GM21825 (cell line): ENCODE results near the gene MT1E.
"Not testable (repeated sequence)": the region's sequence is repeated elsewhere in the genome, so short reads cannot be mapped to it uniquely, and the experiment has no call there.

Experiments
- ATAC-seq: cut with Tn5 transposase; IDR thresholded peaks from one replicate; pipeline ENCODE4 v1.9.1; 2021; ENCODE audit warnings: mild to moderate bottlenecking, moderate library complexity; ENCODE audit not compliant: unreplicated experiment

Gene MT1E

DNA sequence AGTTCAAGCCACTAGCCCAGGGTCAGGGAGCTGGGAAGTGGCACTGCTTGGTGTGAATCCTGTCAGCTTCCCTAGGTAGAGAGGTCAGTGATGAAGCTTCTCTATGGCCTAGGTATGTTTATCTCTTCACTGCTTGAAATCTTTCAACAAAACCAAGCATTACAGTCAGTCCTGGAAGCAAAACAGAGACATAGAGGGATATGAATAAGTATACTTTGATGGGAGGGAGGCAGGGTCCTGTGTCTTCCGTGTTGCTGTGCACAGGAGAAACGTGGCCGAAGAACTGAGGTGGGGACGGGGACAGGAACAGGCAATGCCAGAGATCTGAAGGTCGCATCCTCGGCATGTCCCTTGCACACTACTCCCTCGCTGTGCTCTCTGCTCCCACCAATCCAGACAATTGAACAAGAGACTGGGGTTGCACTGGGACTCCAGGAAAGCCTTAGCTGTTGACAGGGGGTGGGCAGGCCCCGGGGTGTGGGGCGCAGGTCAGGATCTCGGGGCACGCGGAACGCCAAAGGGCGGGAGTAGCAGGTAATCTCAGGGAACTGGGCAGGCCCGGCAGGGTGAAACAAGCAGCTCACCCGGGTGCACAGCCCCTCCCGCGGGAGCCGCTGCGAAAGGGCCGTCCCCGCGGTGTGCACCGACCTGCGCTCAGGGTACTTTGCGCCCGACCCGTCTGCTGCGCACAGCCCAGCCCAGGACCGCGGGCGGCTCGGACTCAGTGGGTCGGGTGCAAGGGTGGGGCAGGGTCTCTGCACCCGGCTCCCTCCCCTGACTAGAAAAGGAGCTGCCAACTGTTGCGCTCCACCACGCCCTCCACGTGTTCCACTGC, 43.6 kb downstream of the MT1E start, which contains the start of gene MT1H:
Gene MT1H, plus strand, starts transcription at position 810 of the 835 bp plus-strand sequence. CDS start 71 bp downstream, outside the sequence.
- ATAC-seq = no peak

DNA sequence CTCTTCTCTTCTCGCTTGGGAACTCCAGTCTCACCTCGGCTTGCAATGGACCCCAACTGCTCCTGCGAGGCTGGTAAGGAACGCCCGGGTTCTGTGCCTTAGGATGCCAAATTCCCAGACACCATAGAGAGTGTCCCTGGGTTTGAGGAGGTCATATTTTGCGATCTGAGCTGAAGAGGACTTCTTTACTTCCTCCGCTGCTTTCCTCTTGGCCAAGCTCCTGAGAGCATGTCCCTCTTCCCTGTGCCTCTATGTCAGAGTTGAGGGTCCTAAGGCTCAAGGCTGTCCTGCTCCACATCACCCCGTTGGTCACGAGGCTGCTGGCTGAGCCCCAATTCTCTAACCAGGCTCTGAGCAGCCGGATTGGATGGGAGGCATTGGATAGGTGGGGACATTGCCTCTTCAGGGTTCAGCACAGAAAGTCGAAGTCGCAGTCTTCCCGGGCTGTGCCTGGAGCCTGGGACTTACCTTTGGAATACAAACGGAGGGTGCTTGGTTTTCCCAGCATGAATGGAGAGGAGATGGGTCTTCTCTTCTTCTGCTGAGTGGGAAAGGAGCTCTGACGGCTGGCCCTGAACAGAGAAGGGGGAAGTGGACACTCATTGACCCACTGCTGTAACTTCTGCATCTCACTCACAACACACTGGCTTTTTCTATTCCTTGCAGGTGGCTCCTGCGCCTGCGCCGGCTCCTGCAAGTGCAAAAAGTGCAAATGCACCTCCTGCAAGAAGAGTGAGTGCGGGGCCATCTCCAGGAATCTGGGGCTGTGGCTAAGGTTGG, 44.4 kb downstream of the MT1E start:
- no peak for ATAC-seq

DNA sequence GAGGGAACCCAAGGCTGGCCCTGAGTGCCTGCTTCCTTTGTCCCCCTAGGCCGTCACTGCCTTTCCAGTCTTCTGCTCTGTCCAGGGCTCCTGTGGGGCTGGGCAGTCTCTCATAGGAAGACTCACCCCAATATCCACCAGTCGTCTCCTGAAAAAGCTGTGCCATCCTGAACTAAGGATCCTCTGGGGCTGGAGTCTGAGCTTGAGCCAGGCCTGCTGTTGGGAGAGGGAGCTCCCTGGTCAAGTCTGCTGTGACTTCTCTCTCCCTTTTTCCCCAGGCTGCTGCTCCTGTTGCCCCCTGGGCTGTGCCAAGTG, 45.0 kb downstream of the MT1E start:
- ATAC-seq = no peak

DNA sequence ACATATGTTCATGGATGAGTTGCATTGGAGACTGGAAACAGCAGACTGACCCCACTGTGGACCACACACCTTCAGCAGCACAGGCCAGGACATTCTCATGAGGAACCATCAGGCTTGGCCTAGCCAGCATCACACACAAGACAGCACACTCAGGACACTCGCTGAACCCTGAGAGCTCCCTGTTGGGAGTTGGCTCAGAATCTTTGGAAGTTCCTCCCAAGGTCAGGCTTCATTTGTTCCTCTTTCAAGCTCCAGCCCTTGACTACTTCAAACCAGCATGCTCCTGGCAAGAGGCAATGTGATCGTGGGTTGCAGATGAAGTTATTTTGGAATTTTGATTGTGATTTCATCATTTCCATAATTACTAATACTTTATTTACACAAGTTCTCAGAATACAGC, 46.1 kb downstream of the MT1E start:
- ATAC-seq = not testable (repeated sequence)

DNA sequence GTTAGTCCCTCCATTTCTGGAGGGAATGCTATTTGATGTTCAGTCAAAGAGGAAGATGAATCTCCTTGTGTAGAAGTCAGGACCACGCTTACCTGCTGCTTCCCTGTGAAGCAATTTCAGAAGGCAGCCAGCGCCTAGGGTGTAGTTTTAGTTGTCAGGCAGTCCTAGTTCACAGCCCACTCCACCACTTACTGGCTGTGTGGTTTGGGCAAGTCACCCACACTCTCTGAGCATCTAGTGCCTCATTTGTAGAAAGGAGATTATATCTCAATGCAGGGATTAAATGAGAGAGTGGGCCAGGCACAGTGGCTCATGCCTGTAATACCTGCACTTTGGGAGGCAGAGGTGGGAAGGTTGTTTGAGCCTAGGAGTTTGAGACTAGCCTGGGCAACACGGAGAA, 46.6 kb downstream of the MT1E start:
- ATAC-seq = not testable (repeated sequence)

DNA sequence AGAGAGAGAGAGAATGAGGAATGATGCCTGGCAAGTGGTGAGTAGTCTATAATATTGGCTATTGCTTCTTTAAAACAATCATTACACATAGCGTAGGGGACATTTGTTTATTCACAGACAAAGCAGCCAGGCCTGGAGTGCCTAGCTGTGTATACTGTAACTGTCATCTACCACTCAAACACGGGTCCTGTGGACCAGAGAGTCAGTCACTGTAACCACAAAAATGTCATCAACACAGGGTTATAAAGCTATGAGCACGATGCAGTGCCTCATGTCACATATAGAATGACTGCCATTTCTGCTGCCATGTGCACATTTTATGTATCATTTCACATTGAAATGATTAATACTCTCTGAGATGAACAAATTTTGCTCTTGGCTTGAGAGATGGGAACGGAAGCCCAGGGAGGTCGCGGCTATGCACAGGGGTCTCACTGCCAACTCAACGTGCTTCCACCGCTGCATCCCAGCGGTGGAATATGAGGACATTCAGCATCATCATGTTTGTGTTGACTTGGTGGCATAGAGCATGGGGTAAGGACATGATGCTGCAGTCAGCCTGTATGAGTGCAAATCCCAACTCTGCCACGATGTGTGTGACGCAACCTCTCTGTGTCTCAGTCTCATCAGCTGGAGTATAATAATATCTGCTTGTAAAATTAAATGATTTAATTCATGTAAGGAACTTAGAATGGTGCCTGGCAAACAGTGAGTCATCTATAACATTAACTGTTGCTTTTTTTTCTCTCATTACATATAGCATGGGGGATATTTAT, 47.4 kb downstream of the MT1E start:
- no peak for ATAC-seq

DNA sequence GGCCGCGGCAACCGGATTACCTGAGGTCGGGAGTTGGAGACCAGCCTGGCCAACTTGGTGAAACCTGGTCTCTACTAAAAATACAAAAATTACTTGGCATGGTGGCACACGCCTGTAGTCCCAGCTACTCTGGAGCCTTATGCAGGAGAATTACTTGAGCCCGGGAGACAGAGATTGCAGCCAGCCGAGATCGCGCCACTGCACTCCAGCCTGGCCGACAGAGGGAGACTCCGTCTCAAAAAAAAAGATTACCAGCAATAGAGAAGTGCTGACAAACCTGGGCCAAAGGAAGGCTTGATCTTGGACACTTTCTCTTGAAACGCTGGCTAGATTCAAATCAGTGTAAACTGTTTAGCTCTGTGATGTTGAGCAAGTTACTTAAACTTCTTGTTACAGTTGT, 48.3 kb downstream of the MT1E start:
- no peak for ATAC-seq

DNA sequence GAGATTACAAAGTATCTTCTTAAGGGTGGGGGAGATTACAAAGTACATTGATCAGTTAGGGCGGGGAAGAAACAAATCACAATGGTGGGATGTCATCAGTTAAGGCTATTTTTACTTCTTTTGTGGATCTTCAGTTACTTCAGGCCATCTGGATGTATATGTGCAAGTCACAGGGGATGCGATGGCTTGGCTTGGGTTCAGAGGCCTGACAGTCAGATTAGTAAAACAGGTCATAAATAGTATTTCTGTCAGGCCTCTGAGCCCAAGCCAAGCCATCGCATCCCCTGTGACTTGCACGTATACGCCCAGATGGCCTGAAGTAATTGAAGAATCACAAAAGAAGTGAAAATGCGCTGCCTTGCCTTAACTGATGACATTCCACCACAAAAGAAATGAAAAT, 49.0 kb downstream of the MT1E start:
- ATAC-seq = not testable (repeated sequence)

DNA sequence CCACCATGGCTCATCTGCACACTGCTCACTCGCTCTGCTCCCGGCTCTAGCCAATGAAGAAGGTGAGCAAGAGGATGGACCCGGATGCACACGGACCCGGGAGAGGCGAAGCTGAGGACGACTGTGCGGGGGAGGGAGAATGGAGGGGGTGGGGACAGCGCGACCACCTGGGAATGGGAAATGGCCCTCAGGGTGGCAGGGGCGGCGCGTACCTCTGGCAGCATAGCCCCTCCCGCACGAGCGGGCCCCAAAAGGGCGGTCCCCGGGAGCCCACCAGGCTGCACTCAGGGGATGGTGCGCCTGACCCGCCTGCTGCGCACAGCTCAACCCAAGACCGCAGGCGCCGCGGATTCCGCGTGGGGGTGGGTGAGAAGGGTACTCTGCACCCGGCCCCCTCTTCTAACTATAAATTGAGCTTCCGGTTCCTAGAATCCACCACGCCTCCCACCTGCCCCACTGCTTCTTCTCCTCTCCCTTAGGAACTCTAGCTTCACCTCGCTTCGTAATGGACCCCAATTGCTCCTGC, 50.2 kb downstream of the MT1E start:
- ATAC-seq = no peak
